ENCODE results near the gene HS3ST1. TPM values are rescaled to one million over a fixed set of nuclear protein-coding genes. Genes with fewer than 3 reads are reported as not detected.

Gene HS3ST1
- total RNA-seq, 1 experiment from 2014 or later, result 134 TPM

- no peak for ATAC-seq
- H3K4me3 ChIP-seq (replicated peaks in 1 of 2; ENCODE audit: low read depth in 1 of 2, low read length in 2 of 2), result no peak overlapping the region
Observed at GRCh38 chr4:11376571-11376970, 52.1 kb downstream of the HS3ST1 start.

More at GRCh38 chr4:11376571-11376970, 52.1 kb downstream of the HS3ST1 start:
- no peaks in the 10 kb centered on the region for H4K20me1 ChIP-seq (ENCODE audit: insufficient read depth)
- H3K9me2 ChIP-seq (ENCODE audit: insufficient read depth), result no peaks in the 10 kb centered on the region
- RAD21 ChIA-PET (ENCODE audit: low non-redundant PET in 1 of 2, low total read pairs in 2 of 2, uncharacterized antibody in 2 of 2, unreplicated experiment in 2 of 2), result no interaction called here
- H3K27ac ChIP-seq (ENCODE audit: low read depth, low read length), result no peak overlapping the region
- CTCF ChIA-PET, result no interaction called here
- H3K36me3 ChIP-seq (ENCODE audit: control insufficient read depth in 1 of 2, insufficient read depth in 2 of 2, low read length in 2 of 2), result no peaks in the 10 kb centered on the region
- POLR2A ChIA-PET, result no interaction called here
- no peak overlapping the region for H3K9ac ChIP-seq (ENCODE audit: low read length)
- DNase-seq (ENCODE audit: low read depth, low spot score), result no peak
- H3K4me1 ChIP-seq (ENCODE audit: control insufficient read depth in 1 of 2, insufficient read depth in 2 of 2, low read length in 2 of 2), result no peaks in the 10 kb centered on the region
- no peaks in the 10 kb centered on the region for H3K9me3 ChIP-seq (ENCODE audit: control insufficient read depth in 1 of 2, insufficient read depth in 1 of 2, low read depth in 1 of 2, low read length in 2 of 2)
- no peak overlapping the region for H3K4me2 ChIP-seq (ENCODE audit: low read length)
- TF ChIP-seq SRF (IDR thresholded peaks at IDR 0.05; ENCODE audit: low read depth), result no peak
- TF ChIP-seq ZFX (IDR thresholded peaks at IDR 0.05), result no peak
- TF ChIP-seq TCF7L2 (IDR thresholded peaks at IDR 0.05; ENCODE audit: borderline replicate concordance, extremely low read depth, insufficient read depth, insufficient read length), result no peak
- no peak for TF ChIP-seq SIN3A (IDR thresholded peaks at IDR 0.05; ENCODE audit: low read depth)
- TF ChIP-seq JUND (IDR thresholded peaks at IDR 0.05), result no peak
- TF ChIP-seq EZH2phosphoT487 (IDR thresholded peaks at IDR 0.05; ENCODE audit: borderline replicate concordance), result no peak
- no peak for TF ChIP-seq ZBTB33 (IDR thresholded peaks at IDR 0.05; ENCODE audit: extremely low read depth, insufficient replicate concordance, low read length)
- no peak for TF ChIP-seq CTCF (IDR thresholded peaks at IDR 0.05 in 2 of 3, conservative IDR thresholded peaks at IDR 0.05 in 1 of 3; ENCODE audit: borderline replicate concordance in 1 of 3, insufficient read depth in 1 of 3, low read depth in 2 of 3, low read length in 2 of 3)
- no peak for TF ChIP-seq EZH2 (IDR thresholded peaks at IDR 0.05)
- no peak for TF ChIP-seq REST (IDR thresholded peaks at IDR 0.05; ENCODE audit: low read depth)
- no peak for TF ChIP-seq YY1 (IDR thresholded peaks at IDR 0.05; ENCODE audit: extremely low read depth, insufficient replicate concordance, low read depth, low read length)
- TF ChIP-seq ELF1 (IDR thresholded peaks at IDR 0.05; ENCODE audit: borderline replicate concordance, low read depth), result no peak
- no peak for TF ChIP-seq POLR2AphosphoS5 (IDR thresholded peaks at IDR 0.05; ENCODE audit: low read depth, low read length)
- no peak for TF ChIP-seq ZNF274 (IDR thresholded peaks at IDR 0.05; ENCODE audit: low read depth, low read length)
- no peak for TF ChIP-seq SP1 (IDR thresholded peaks at IDR 0.05; ENCODE audit: low read depth)
- TF ChIP-seq MAX (IDR thresholded peaks at IDR 0.05), result no peak
- H3K79me2 ChIP-seq (ENCODE audit: insufficient read depth, low read length), result no peaks in the 10 kb centered on the region
- no peak overlapping the region for H2AFZ ChIP-seq (ENCODE audit: low read depth, low read length, poor library complexity, severe bottlenecking)
- BruUV-seq (replicated peaks), result no TSS peak
- intact Hi-C loops (cut with micrococcal nuclease), result no loop called here
- no peaks in the 10 kb centered on the region for H3K27me3 ChIP-seq (ENCODE audit: insufficient read depth, low read length)

Data from HCT116 (cell line).